Cardiac fibroblast (primary cell): ENCODE results near the gene ZNF438.
"Not testable (repeated sequence)": the region's sequence is repeated elsewhere in the genome, so short reads cannot be mapped to it uniquely, and the experiment has no call there.

ENCODE experiments used
- DNase-seq, 2 donors: peaks; one replicate each; pipeline versions ENCODE4 v3.0.0 to v3.0.0-alpha.2; 2010; ENCODE audit warnings: low read depth in 2 of 2
- H3K4me3 ChIP-seq, 2 donors: replicated peaks in 1 of 2; 1 replicate in 1 of 2; 2 replicates in 1 of 2; pipeline ENCODE4 v1.5.1; 2011; ENCODE audit warnings: low read depth in 2 of 2, low read length in 2 of 2, mild to moderate bottlenecking in 2 of 2, moderate library complexity in 1 of 2
- TF ChIP-seq, protein P1 (sequence below): IDR thresholded peaks from one replicate; pipeline ENCODE4 v1.5.1; 2011; ENCODE audit warnings: low read depth, mild to moderate bottlenecking, low read length, inconsistent platforms

The ZNF438 gene

DNA sequence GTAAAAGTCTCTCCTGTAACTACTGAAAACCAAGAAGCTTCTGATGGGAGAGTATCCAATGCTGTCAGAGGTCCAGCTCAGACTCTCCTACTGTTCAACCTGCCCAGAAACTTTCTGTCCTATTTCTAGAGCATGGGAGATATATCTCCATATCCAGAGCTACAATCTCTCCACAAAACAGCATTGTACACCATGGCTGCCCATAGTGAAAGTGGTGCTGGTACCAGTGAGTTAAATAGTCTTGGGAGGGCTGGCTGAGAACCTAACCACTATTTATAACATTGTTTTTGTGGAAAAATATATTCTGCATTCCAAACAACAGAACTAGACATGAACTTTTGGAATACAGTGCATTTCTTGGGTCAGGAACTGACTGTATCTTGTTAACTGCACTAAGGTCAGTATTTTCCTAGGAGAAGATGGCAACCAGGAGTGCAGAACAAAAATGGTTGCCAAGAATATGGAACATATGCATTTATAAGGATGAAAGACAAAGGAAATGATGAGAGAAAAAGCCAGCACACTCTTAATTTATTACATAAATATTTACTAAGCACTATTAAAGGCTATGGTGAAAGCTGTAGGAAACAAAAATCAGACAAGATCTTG is 91.9 kb downstream of the ZNF438 start:
- no peak for DNase-seq
- no peak overlapping the region for H3K4me3 ChIP-seq
- TF ChIP-seq, protein P1, sequence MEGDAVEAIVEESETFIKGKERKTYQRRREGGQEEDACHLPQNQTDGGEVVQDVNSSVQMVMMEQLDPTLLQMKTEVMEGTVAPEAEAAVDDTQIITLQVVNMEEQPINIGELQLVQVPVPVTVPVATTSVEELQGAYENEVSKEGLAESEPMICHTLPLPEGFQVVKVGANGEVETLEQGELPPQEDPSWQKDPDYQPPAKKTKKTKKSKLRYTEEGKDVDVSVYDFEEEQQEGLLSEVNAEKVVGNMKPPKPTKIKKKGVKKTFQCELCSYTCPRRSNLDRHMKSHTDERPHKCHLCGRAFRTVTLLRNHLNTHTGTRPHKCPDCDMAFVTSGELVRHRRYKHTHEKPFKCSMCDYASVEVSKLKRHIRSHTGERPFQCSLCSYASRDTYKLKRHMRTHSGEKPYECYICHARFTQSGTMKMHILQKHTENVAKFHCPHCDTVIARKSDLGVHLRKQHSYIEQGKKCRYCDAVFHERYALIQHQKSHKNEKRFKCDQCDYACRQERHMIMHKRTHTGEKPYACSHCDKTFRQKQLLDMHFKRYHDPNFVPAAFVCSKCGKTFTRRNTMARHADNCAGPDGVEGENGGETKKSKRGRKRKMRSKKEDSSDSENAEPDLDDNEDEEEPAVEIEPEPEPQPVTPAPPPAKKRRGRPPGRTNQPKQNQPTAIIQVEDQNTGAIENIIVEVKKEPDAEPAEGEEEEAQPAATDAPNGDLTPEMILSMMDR = no peak

DNA sequence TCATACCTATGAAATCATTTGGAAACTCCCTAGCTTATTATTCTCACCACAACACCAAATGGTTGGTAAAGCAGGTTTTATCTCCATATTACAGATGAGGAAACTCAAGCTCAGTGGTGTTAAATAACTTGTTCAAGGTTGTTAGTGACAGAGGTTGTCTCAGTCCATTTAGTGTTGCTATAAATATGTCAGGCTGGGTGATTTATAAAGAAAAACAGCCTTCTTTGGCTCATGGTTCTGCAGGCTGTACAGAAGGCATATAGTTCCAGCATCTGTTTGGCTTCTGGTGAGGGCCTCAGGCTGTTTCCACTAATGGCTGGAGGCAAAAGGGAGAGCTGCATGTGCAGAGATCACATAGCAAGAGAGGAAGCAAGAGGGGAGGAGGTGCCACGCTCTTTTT is 96.6 kb downstream of the ZNF438 start:
- no peak overlapping the region for H3K4me3 ChIP-seq
- no peak for DNase-seq
- TF ChIP-seq, protein P1 = no peak

DNA sequence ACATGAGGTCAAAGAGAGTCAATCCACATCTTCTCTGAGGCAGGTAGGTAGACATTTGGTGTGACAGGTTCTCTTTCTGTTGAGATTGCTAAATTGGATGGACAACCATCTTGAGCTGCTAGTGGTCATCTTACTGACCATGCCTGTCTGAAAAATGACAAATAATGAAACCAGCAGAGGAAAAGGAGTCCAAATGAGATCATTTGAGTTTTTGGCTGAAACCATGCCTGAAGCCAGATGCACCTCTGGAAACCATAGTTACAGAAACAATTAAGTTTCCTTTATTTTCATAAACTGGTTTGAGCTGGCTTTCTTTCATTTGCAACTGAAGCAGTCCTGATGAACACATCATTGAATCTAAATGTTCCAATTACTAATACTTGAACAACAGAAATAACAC is 100.6 kb downstream of the ZNF438 start:
- TF ChIP-seq, protein P1 = no peak
- peak in 1 of 2 donors; percentile 18 for DNase-seq
- no peak overlapping the region for H3K4me3 ChIP-seq

DNA sequence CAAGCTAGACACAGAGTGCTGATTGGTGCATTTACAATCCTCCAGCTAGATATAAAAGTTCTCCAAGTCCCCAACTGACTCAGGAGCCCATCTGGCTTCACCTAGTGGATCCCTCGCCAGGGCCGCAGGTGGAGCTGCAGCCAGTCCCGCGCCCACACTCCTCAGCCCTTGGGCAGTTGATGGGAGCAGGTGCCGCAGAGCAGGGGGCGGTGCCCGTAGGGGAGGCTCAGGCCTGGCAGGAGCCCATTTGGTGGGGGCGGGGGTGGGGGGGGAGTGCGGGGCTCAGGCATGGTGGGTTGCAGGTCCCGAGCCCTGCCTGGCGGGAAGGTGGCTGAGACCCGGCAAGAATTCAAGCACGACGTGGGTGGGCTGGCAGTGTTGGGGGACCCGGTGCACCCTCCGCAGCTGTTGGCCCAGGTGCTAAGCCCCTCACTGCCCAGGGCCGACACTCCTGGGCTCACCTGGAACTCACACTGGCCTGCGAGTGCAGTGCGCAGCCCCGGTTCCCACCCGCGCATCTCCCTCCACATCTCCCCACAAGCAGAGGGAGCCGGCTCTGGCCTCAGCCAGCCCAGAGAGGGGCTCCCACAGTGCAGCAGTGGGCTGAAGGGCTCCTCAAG is 101.7 kb downstream of the ZNF438 start:
- TF ChIP-seq, protein P1 = no peak
- DNase-seq = no peak
- H3K4me3 ChIP-seq = no peak overlapping the region

DNA sequence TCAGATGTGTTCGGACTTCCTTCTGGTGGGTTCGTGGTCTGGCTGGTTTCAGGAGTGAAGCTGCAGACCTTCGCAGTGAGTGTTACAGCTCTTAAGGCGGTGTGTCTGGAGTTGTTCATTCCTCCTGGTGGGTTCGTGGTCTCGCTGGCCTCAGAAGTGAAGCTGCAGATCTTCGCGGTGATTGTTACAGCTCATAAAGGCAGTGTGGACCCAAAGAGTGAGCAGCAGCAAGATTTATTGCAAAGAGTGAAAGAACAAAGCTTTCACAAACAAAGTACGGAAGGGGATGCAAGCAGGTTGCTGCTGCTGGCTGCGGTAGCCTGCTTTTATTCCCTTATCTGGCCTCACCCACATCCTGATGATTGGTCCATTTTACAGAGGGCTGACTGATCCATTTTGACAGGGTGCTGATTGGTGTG is 102.3 kb downstream of the ZNF438 start:
- not testable (repeated sequence) for DNase-seq, H3K4me3 ChIP-seq

DNA sequence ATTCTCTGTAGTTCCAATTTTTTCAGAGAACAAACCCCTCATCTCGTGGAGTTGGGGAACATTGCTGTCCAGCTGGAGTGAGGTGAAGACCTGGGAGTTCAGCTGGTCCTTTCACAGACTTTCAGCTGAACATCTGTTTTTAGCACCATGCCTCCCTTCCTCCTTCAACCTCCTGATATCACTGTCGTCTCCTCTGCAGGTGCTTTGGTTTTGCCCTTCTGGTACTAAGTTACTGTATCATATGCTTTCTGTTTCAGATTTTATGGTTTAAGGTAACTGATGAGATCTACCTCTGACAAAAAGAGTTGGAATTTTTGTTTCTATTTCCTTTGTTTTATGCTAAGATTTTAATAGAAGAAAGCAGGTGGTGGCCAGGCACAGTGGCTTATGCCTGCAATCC is 102.9 kb downstream of the ZNF438 start:
- DNase-seq = no peak
- no peak overlapping the region for H3K4me3 ChIP-seq
- TF ChIP-seq, protein P1 = no peak

DNA sequence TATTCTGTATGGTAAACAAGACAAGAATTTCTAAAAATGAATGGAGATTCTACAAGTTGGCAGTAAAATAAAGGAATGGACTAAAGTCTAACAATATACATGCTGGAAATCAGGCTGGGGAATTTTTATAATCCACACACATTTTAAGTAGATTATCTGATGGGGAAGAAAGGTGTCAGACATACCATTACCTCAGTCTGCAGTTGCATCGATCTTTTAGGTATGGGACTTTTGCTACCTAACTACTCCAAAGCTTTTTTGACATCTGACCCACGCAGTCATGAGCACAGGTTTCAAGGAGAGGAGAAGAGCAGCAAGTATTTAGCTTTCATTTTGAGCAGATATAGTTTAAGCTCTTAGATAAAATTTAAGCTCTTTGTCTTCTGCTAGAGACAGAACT is 113.0 kb downstream of the ZNF438 start:
- TF ChIP-seq, protein P1 = no peak
- no peak for DNase-seq
- H3K4me3 ChIP-seq = no peak overlapping the region
